Testis (tissue), 2 donors: ENCODE results near the gene SELENOM.
"Not testable (repeated sequence)": the region's sequence is repeated elsewhere in the genome, so short reads cannot be mapped to it uniquely, and the experiment has no call there.

ENCODE experiments used
- POLR2A ChIP-seq: fragments of 450-650 bp; IDR thresholded peaks from one replicate; pipeline ENCODE4 v1.6.1; 2017; ENCODE audit warnings: antibody characterized with exemption, mild to moderate bottlenecking, moderate library complexity
- TF ChIP-seq, protein P1 (sequence below), 3 experiments: fragments of 450-650 bp in 2 of 3; fragments of 200-600 bp in 1 of 3; sonication (generic) in 1 of 3; IDR thresholded peaks; one replicate each; pipeline ENCODE4 v1.5.1; 2016 to 2019; ENCODE audit warnings: antibody characterized with exemption in 3 of 3, mild to moderate bottlenecking in 2 of 3, moderate library complexity in 1 of 3

DNA sequence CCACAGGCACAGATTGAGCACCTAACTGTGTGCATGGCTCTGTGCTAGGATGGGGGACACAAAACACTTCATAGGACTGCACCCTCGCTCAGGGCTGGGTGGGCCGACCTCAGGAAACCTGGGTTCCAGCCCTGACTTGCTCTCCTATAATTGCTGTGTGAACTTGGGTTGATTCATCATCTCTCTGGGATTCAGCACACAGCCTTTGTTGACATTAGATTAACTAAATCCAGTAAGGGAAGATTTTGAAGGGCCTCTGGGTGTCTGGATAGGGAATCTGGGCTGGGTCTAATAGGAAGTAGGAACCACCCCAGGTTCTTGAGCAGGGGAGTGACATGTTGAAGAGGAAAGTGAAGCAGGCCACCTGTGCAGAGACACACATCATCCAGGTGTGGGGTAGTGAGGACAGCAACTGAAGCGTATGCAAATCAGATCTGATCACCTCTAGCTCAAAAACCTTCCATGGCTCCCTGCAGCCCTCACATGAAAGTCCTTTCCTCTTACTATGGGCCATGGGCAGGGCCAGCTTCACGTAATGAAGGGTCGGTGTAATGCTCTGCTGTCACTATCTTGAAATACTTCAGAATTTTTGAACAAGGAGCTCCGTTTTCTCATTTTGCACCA lies 37.6 kb downstream of the SELENOM start:
- TF ChIP-seq, protein P1, sequence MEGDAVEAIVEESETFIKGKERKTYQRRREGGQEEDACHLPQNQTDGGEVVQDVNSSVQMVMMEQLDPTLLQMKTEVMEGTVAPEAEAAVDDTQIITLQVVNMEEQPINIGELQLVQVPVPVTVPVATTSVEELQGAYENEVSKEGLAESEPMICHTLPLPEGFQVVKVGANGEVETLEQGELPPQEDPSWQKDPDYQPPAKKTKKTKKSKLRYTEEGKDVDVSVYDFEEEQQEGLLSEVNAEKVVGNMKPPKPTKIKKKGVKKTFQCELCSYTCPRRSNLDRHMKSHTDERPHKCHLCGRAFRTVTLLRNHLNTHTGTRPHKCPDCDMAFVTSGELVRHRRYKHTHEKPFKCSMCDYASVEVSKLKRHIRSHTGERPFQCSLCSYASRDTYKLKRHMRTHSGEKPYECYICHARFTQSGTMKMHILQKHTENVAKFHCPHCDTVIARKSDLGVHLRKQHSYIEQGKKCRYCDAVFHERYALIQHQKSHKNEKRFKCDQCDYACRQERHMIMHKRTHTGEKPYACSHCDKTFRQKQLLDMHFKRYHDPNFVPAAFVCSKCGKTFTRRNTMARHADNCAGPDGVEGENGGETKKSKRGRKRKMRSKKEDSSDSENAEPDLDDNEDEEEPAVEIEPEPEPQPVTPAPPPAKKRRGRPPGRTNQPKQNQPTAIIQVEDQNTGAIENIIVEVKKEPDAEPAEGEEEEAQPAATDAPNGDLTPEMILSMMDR (IDR thresholded peaks at IDR 0.05) = not testable (repeated sequence)
- TF ChIP-seq POLR2A = not testable (repeated sequence)
